GM19043 (cell line): Measurements from ENCODE around the gene CDH18.

ENCODE experiments used
- ATAC-seq: cut with Tn5 transposase; IDR thresholded peaks from one replicate; pipeline ENCODE4 v1.9.1; 2021; ENCODE audit warnings: low read depth; ENCODE audit not compliant: unreplicated experiment

Gene CDH18

GRCh38 chr5:19987612-19988361, at the start of gene CDH18:
Gene CDH18, minus strand, starts transcription at chr5:19988200. Its CDS starts 149,214 bp downstream, at chr5:19838986.
- no peak for ATAC-seq

GRCh38 chr5:20034717-20035116, 46.7 kb upstream of the CDH18 start:
- no peak for ATAC-seq

GRCh38 chr5:20033881-20034280, 45.9 kb upstream of the CDH18 start:
- ATAC-seq, result no peak

- ATAC-seq, result no peak
Observed at GRCh38 chr5:20032896-20033295, 44.9 kb upstream of the CDH18 start.

GRCh38 chr5:20030125-20030524, 42.1 kb upstream of the CDH18 start:
- ATAC-seq, result no peak

- ATAC-seq, result no peak
Observed at GRCh38 chr5:20029266-20029665, 41.3 kb upstream of the CDH18 start.

- no peak for ATAC-seq
Observed at GRCh38 chr5:20028506-20028905, 40.5 kb upstream of the CDH18 start.

GRCh38 chr5:20023686-20024180, 35.7 kb upstream of the CDH18 start:
- ATAC-seq, result no peak

- ATAC-seq, result no peak
Observed at GRCh38 chr5:20020247-20020646, 32.2 kb upstream of the CDH18 start.

GRCh38 chr5:20017021-20017420, 29.0 kb upstream of the CDH18 start:
- ATAC-seq, result no peak

- no peak for ATAC-seq
Observed at GRCh38 chr5:20000416-20000815, 12.4 kb upstream of the CDH18 start.

GRCh38 chr5:19988457-19988856, 457 bp upstream of the CDH18 start:
- ATAC-seq, result no peak

- ATAC-seq, result no peak
Observed at GRCh38 chr5:19986806-19987205, 1.2 kb downstream of the CDH18 start.

- no peak for ATAC-seq
Observed at GRCh38 chr5:19986031-19986619, 1.9 kb downstream of the CDH18 start.

- ATAC-seq, result no peak
Observed at GRCh38 chr5:19978476-19978875, 9.5 kb downstream of the CDH18 start.

GRCh38 chr5:19977099-19977498, 10.9 kb downstream of the CDH18 start:
- ATAC-seq, result no peak

GRCh38 chr5:19975795-19976194, 12.2 kb downstream of the CDH18 start:
- no peak for ATAC-seq

- no peak for ATAC-seq
Observed at GRCh38 chr5:19960451-19960850, 27.5 kb downstream of the CDH18 start.

GRCh38 chr5:19959830-19960384, 28.1 kb downstream of the CDH18 start:
- no peak for ATAC-seq

GRCh38 chr5:19950897-19951296, 37.1 kb downstream of the CDH18 start:
- no peak for ATAC-seq

- no peak for ATAC-seq
Observed at GRCh38 chr5:19940192-19940591, 47.8 kb downstream of the CDH18 start.

- no peak for ATAC-seq
Observed at GRCh38 chr5:19930451-19930850, 57.5 kb downstream of the CDH18 start.
